ENCODE results near the gene PCCB. TPM values are rescaled to one million over a fixed set of nuclear protein-coding genes. Genes with fewer than 3 reads are reported as not detected.
"Not testable (repeated sequence)": the region's sequence is repeated elsewhere in the genome, so short reads cannot be mapped to it uniquely, and the experiment has no call there.

Gene PCCB
- total RNA-seq, 2 donors from 2014 or later = 45.0 to 78.2 TPM

DNA sequence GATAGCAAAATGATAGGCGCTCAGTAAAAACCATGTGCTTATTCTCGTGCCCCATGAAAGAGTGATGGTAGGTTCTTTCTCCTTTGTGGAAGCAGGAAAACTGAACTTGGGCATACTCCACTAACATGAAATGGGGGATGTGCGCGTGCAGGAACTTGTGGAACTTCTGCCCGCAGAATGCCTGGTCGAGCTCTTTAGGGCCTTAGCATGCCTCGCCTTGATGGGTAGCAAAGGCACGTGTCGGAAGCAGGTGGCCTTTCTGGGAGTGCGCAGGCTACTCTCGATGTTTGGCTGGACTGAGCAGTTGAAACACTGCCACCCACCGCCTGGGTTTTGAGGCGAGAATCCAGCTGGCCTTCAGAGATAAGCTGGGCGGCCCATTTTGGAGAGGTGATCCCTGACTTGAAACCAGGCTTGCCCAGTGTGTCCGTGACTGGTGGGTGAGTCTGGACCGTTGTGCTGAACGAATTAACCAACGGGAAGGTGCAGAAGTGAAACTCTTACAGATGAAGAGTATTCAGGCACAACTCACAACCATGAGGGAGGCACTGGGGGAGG is 842 bp downstream of the PCCB start:
- Mint-ChIP-seq H3K36me3 (peaks cover 0 to 19% of the 10 kb centered on the region in 2 donors), H3K27ac (peak overlapping the region; percentile 9 to 92), H3K9me3 (no peaks in the 10 kb centered on the region)
- ATAC-seq = peak in 1 of 2 donors; percentile 23
- peak in 1 of 2 donors; percentile 67 for DNase-seq (ENCODE audit: low spot score in 2 of 2)

GRCh38 chr3:136251511-136251910 is 1.4 kb downstream of the PCCB start:
- ATAC-seq (no peak), DNase-seq (ENCODE audit: low spot score in 2 of 2) (no peak)
- Mint-ChIP-seq H3K36me3 (peaks cover 0 to 19% of the 10 kb centered on the region in 2 donors), H3K9me3 (no peaks in the 10 kb centered on the region), H3K27ac (peak overlapping the region; percentile 9 to 92)

- no peaks in the 10 kb centered on the region for H3K9me3 Mint-ChIP-seq
- no peak for DNase-seq (ENCODE audit: low spot score in 2 of 2)
- H3K36me3 Mint-ChIP-seq = peaks cover 0 to 14% of the 10 kb centered on the region in 2 donors
- ATAC-seq = no peak
- no peak overlapping the region for H3K27ac Mint-ChIP-seq
Observed at GRCh38 chr3:136255672-136256406, 5.7 kb downstream of the PCCB start.

- no peak overlapping the region for H3K27ac Mint-ChIP-seq
- DNase-seq (ENCODE audit: low spot score in 2 of 2) (no peak), ATAC-seq (no peak)
- no peaks in the 10 kb centered on the region for H3K9me3 Mint-ChIP-seq
- H3K36me3 Mint-ChIP-seq = peaks cover 7 to 21% of the 10 kb centered on the region in 2 donors
Observed at GRCh38 chr3:136258199-136258598, 8.1 kb downstream of the PCCB start.

DNA sequence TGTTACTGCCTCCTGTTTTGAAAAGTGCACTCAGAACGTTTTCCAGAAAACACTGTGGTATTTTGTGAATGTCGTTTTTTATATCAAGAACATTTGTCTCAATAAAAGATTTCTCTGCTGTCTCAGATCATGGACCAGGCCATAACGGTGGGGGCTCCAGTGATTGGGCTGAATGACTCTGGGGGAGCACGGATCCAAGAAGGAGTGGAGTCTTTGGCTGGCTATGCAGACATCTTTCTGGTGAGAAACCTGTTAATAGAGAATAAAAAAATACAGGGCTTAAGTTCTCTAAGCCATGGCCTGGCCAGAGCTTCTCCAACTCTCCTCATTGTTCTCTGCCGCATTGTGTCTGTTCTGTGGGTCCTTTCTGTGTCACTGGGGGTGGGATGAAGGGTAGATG is 11.7 kb downstream of the PCCB start:
- H3K36me3 Mint-ChIP-seq = peaks cover 7 to 21% of the 10 kb centered on the region in 2 donors
- ATAC-seq = no peak

DNA sequence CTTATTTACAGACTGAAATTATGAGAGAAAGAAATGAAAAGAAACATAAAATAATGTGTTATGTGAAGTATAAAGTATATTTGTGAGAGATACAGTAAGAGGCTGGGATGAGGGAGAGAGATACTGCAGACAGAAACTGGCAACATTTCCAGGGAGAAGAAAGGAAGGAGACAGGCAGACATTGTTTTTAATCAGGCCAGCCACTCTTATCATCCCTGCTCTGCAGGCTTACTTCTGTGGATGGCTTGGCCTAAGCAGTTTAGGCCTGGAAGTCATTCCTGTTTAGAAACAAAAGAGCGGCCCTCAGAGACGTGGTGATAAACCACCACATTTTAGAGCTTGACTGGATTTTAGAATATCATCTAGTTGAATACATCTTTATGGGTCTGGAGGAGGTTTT is 12.4 kb downstream of the PCCB start:
- DNase-seq (ENCODE audit: low spot score in 2 of 2) = no peak
- ATAC-seq = no peak
- Mint-ChIP-seq H3K27ac (no peak overlapping the region), H3K9me3 (no peaks in the 10 kb centered on the region), H3K36me3 (peaks cover 7 to 21% of the 10 kb centered on the region in 2 donors)

More for the DNA sequence above, 11.7 kb downstream of the PCCB start:
- Mint-ChIP-seq H3K27ac (peak overlapping the region in 1 of 2 donors; percentile 87), H3K9me3 (no peaks in the 10 kb centered on the region)
- DNase-seq (ENCODE audit: low spot score in 2 of 2) = no peak

DNA sequence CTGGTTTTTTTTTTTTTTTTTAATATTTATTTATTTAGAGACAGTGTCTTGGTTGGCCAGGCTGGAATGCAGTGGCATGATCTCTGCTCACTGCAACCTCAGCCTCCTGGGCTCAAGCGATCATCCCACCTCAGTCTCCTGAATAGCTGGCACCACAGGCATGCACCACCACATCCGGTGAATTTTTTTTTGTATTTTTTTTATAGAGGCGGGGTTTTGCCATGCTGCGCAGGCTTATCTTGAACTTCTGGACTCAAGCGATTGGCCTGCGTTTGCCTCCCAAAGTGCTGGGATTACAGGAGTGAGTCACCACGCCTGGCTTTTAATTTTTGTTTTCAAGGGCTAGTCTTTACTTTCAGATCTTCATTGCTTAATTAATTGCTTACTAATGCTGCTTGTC is 13.1 kb downstream of the PCCB start:
- peaks cover 7 to 16% of the 10 kb centered on the region in 2 donors for H3K36me3 Mint-ChIP-seq
- ATAC-seq (no peak), DNase-seq (ENCODE audit: low spot score in 2 of 2) (no peak)
- H3K9me3 Mint-ChIP-seq = no peaks in the 10 kb centered on the region
- H3K27ac Mint-ChIP-seq = no peak overlapping the region

- H3K9me3 Mint-ChIP-seq; DNase-seq (ENCODE audit: low spot score in 2 of 2): not testable (repeated sequence)
- Mint-ChIP-seq H3K27ac (peak overlapping the region in 1 of 2 donors; percentile 52), H3K36me3 (peaks cover 23 to 24% of the 10 kb centered on the region in 2 donors)
- ATAC-seq = peak; percentile 22 to 51
Observed at GRCh38 chr3:136266468-136267125, 16.5 kb downstream of the PCCB start.

GRCh38 chr3:136267235-136267634 is 17.1 kb downstream of the PCCB start:
- Mint-ChIP-seq H3K36me3 (peaks cover 17 to 23% of the 10 kb centered on the region in 2 donors), H3K27ac (no peak overlapping the region), H3K9me3 (no peaks in the 10 kb centered on the region)
- DNase-seq (ENCODE audit: low spot score in 2 of 2) = no peak
- no peak for ATAC-seq

GRCh38 chr3:136270179-136270578 is 20.0 kb downstream of the PCCB start:
- Mint-ChIP-seq H3K36me3 (peaks cover 22 to 40% of the 10 kb centered on the region in 2 donors), H3K27ac (no peak overlapping the region), H3K9me3 (no peaks in the 10 kb centered on the region)
- peak; percentile 45 to 94 for ATAC-seq
- DNase-seq (ENCODE audit: low spot score in 2 of 2) = no peak

DNA sequence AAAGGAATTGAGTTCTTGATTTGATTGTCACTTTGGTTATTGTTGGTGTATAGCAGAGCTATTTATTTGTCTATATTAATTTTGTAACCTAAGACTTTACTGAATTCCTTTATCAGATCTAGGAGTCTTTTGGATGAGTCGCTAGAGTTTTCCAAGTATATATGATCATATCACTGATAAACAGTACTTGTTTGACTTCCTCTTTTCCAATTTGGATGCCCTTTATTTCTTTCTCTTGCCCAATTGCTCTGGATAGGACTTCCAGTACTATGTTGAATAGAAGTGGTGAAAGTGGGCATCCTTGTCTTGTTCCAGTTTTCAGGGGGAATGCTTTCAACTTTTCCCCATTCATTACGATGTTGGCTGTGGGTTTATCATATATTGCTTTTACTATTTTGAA is 21.5 kb downstream of the PCCB start:
- DNase-seq (ENCODE audit: low spot score in 2 of 2); ATAC-seq; H3K9me3 Mint-ChIP-seq; H3K27ac Mint-ChIP-seq: not testable (repeated sequence)
- peaks cover 22 to 45% of the 10 kb centered on the region in 2 donors for H3K36me3 Mint-ChIP-seq

- Mint-ChIP-seq H3K27ac (no peak overlapping the region), H3K36me3 (peaks cover 33 to 63% of the 10 kb centered on the region in 2 donors), H3K9me3 (peaks cover 11 to 19% of the 10 kb centered on the region in 2 donors)
- DNase-seq (ENCODE audit: low spot score in 2 of 2) (no peak), ATAC-seq (no peak)
Observed at GRCh38 chr3:136276049-136276755, 26.1 kb downstream of the PCCB start.

DNA sequence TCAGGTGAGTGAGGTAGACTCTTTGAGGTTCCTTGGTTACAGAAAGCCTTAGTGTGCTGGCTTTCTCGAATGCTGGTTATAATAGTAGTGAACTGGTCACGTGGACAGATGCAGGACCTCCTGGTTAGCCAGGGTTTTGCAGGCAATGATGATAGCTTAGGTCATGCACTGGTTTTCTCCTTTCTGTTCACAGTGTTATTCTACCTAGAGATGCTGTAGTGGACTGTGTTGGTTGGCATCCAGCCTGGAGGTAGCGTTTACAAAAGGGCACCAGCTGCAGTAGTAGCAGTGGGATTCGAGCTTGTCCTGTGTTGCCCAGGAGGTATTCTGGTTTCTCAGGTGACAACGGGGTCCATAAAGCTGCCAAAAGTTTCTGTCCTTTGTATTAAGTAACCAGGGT is 27.0 kb downstream of the PCCB start:
- DNase-seq (ENCODE audit: low spot score in 2 of 2) = no peak
- no peak for ATAC-seq
- peaks cover 14 to 22% of the 10 kb centered on the region in 2 donors for H3K9me3 Mint-ChIP-seq
- peaks cover 37 to 65% of the 10 kb centered on the region in 2 donors for H3K36me3 Mint-ChIP-seq
- H3K27ac Mint-ChIP-seq = no peak overlapping the region

DNA sequence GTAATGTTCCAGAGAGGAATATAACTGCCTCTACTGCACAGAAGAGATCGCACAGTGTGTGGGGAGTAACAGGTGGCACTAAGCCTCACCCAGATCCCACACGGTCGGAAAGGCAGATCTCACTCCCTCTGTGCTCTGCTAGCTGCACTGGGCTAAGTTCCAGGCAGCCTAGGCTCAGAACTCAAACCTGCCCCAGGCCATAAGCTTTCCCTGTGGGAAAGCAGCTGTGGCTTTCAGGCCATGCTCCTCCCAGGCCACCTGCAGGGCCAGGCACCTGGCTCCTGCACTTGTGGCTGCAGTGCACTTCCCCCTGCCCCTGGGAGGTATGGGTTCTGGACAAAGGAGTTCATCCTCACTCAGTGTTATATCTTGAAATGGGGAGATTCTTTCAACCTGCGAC is 27.5 kb downstream of the PCCB start:
- DNase-seq (ENCODE audit: low spot score in 2 of 2) (no peak), ATAC-seq (no peak)
- Mint-ChIP-seq H3K36me3 (peaks cover 37 to 68% of the 10 kb centered on the region in 2 donors), H3K9me3 (peaks cover 14 to 22% of the 10 kb centered on the region in 2 donors), H3K27ac (no peak overlapping the region)

- Mint-ChIP-seq H3K36me3 (peaks cover 37 to 57% of the 10 kb centered on the region in 2 donors), H3K27ac (no peak overlapping the region), H3K9me3 (peaks cover 14 to 22% of the 10 kb centered on the region in 2 donors)
- no peak for ATAC-seq
- no peak for DNase-seq (ENCODE audit: low spot score in 2 of 2)
Observed at GRCh38 chr3:136279092-136279491, 29.0 kb downstream of the PCCB start.

GRCh38 chr3:136280961-136281360 is 30.8 kb downstream of the PCCB start:
- H3K27ac Mint-ChIP-seq = no peak overlapping the region
- ATAC-seq = no peak
- H3K36me3 Mint-ChIP-seq = peaks cover 38 to 41% of the 10 kb centered on the region in 2 donors
- DNase-seq (ENCODE audit: low spot score in 2 of 2) = no peak
- H3K9me3 Mint-ChIP-seq = peaks cover 14 to 22% of the 10 kb centered on the region in 2 donors

All from activated naive CD4-positive, alpha-beta T cell treated with anti-CD3 and anti-CD28 coated beads, Interleukin-2, amount 50 U/mL, for 72 hours (primary cell).